Measurements from ENCODE around the gene GABRR2. TPM values are rescaled to one million over a fixed set of nuclear protein-coding genes. Genes with fewer than 3 reads are reported as not detected.

Gene GABRR2
- total RNA-seq = under 1 TPM; 0.14 to 0.40 TPM

- TF ChIP-seq POLR2AphosphoS5 (IDR thresholded peaks at IDR 0.05) = no peak
- TF ChIP-seq POLR2A (IDR thresholded peaks at IDR 0.05) = no peak
- TF ChIP-seq CTCF (IDR thresholded peaks at IDR 0.05) = no peak
- intact Hi-C loops (cut with DNase I) = no loop called here
- no peak within 1 kb of the TSS for H3K27ac ChIP-seq
- no peaks in the 10 kb centered on the region for H3K36me3 ChIP-seq
- H3K4me1 ChIP-seq (replicated peaks) = peaks cover 3% of the 10 kb centered on the region
- H3K27me3 ChIP-seq (replicated peaks; ENCODE audit: insufficient read depth) = no peaks in the 10 kb centered on the region
- DNase-seq (ENCODE audit: low spot score) = no peak
- 85% methylated on average over 6 of the region's 6 CpGs for WGBS
- H3K4me3 ChIP-seq = no peak within 1 kb of the TSS
- no peaks in the 10 kb centered on the region for H3K9me3 ChIP-seq
Observed at GRCh38 chr6:89315249-89315885, at the start of gene GABRR2. GABRR2 (minus strand) TSS chr6:89315299; CDS start chr6:89315165, 134 bp downstream.

- H3K36me3 ChIP-seq = no peaks in the 10 kb centered on the region
- H3K9me3 ChIP-seq = no peaks in the 10 kb centered on the region
- DNase-seq (ENCODE audit: low spot score) = no peak
- no peak overlapping the region for H3K4me3 ChIP-seq
- intact Hi-C loops (cut with DNase I) = no loop called here
- no peak overlapping the region for H3K27ac ChIP-seq
- H3K4me1 ChIP-seq (replicated peaks) = no peaks in the 10 kb centered on the region
- TF ChIP-seq POLR2AphosphoS5 (IDR thresholded peaks at IDR 0.05) (no peak), CTCF (IDR thresholded peaks at IDR 0.05) (no peak), POLR2A (IDR thresholded peaks at IDR 0.05) (no peak)
- no peaks in the 10 kb centered on the region for H3K27me3 ChIP-seq (replicated peaks; ENCODE audit: insufficient read depth)
Observed at GRCh38 chr6:89364586-89364985, 49.5 kb upstream of the GABRR2 start.

GRCh38 chr6:89361171-89361570, 46.1 kb upstream of the GABRR2 start:
- Histone ChIP-seq H3K9me3 (no peaks in the 10 kb centered on the region), H3K4me3 (no peak overlapping the region), H3K27ac (no peak overlapping the region), H3K36me3 (no peaks in the 10 kb centered on the region), H3K27me3 (replicated peaks; ENCODE audit: insufficient read depth) (no peaks in the 10 kb centered on the region), H3K4me1 (replicated peaks) (no peaks in the 10 kb centered on the region)
- DNase-seq (ENCODE audit: low spot score) = no peak
- intact Hi-C loops (cut with DNase I) = no loop called here
- TF ChIP-seq POLR2A (IDR thresholded peaks at IDR 0.05) = no peak
- no peak for TF ChIP-seq CTCF (IDR thresholded peaks at IDR 0.05)
- no peak for TF ChIP-seq POLR2AphosphoS5 (IDR thresholded peaks at IDR 0.05)
- WGBS = 87% methylated on average over 2 of the region's 2 CpGs

- TF ChIP-seq POLR2AphosphoS5 (IDR thresholded peaks at IDR 0.05) (no peak), CTCF (IDR thresholded peaks at IDR 0.05) (no peak), POLR2A (IDR thresholded peaks at IDR 0.05) (no peak)
- H3K4me3 ChIP-seq = no peak overlapping the region
- intact Hi-C loops (cut with DNase I) = no loop called here
- no peak for DNase-seq (ENCODE audit: low spot score)
- no peak overlapping the region for H3K27ac ChIP-seq
- 94% methylated on average over 2 of the region's 2 CpGs for WGBS
- H3K4me1 ChIP-seq (replicated peaks) = no peaks in the 10 kb centered on the region
- H3K36me3 ChIP-seq = no peaks in the 10 kb centered on the region
- no peaks in the 10 kb centered on the region for H3K27me3 ChIP-seq (replicated peaks; ENCODE audit: insufficient read depth)
- no peaks in the 10 kb centered on the region for H3K9me3 ChIP-seq
Observed at GRCh38 chr6:89360415-89360999, 45.4 kb upstream of the GABRR2 start.

- Histone ChIP-seq H3K4me3 (no peak overlapping the region), H3K4me1 (replicated peaks) (no peaks in the 10 kb centered on the region), H3K27ac (no peak overlapping the region), H3K36me3 (no peaks in the 10 kb centered on the region), H3K27me3 (replicated peaks; ENCODE audit: insufficient read depth) (no peaks in the 10 kb centered on the region), H3K9me3 (no peaks in the 10 kb centered on the region)
- intact Hi-C loops (cut with DNase I) = no loop called here
- 0% methylated on average over 1 of the region's 1 CpG for WGBS
- TF ChIP-seq CTCF (IDR thresholded peaks at IDR 0.05) = no peak
- TF ChIP-seq POLR2A (IDR thresholded peaks at IDR 0.05) = no peak
- no peak for TF ChIP-seq POLR2AphosphoS5 (IDR thresholded peaks at IDR 0.05)
- DNase-seq (ENCODE audit: low spot score) = no peak
Observed at GRCh38 chr6:89359561-89359960, 44.5 kb upstream of the GABRR2 start.

All from prostate gland (tissue), 2 donors.